HG02571 (cell line): ENCODE results near the gene MUC21.
"Not testable (repeated sequence)": the region's sequence is repeated elsewhere in the genome, so short reads cannot be mapped to it uniquely, and the experiment has no call there.

Experiments
- ATAC-seq: cut with Tn5 transposase; IDR thresholded peaks from one replicate; pipeline ENCODE4 v1.9.1; 2021; ENCODE audit warnings: mild to moderate bottlenecking, moderate library complexity; ENCODE audit not compliant: unreplicated experiment

MUC21 gene

GRCh38 chr6:31005249-31006020 lies 21.9 kb downstream of the MUC21 start:
- ATAC-seq = no peak

- no peak for ATAC-seq
Observed at GRCh38 chr6:31007694-31008093, 24.2 kb downstream of the MUC21 start.

- no peak for ATAC-seq
Observed at GRCh38 chr6:31008165-31008564, 24.6 kb downstream of the MUC21 start.

GRCh38 chr6:31009731-31010130 lies 26.2 kb downstream of the MUC21 start:
- no peak for ATAC-seq

- no peak for ATAC-seq
Observed at GRCh38 chr6:31010393-31011060, 27.0 kb downstream of the MUC21 start, which contains the start of gene MUC22. Gene MUC22 (plus strand): TSS chr6:31010474. CDS start chr6:31010707, 233 bp downstream.

GRCh38 chr6:31011153-31011552 lies 27.6 kb downstream of the MUC21 start:
- ATAC-seq = no peak

- no peak for ATAC-seq
Observed at GRCh38 chr6:31016659-31017299, 33.3 kb downstream of the MUC21 start.

- not testable (repeated sequence) for ATAC-seq
Observed at GRCh38 chr6:31017436-31017835, 33.9 kb downstream of the MUC21 start.

GRCh38 chr6:31020057-31020456 lies 36.5 kb downstream of the MUC21 start:
- ATAC-seq = no peak

- not testable (repeated sequence) for ATAC-seq
Observed at GRCh38 chr6:31020631-31021255, 37.2 kb downstream of the MUC21 start.

GRCh38 chr6:31021705-31022531 lies 38.4 kb downstream of the MUC21 start:
- ATAC-seq = not testable (repeated sequence)

GRCh38 chr6:31025595-31025994 lies 42.1 kb downstream of the MUC21 start:
- ATAC-seq = no peak

- no peak for ATAC-seq
Observed at GRCh38 chr6:31031095-31031494, 47.6 kb downstream of the MUC21 start.

- ATAC-seq = no peak
Observed at GRCh38 chr6:31033075-31033474, 49.6 kb downstream of the MUC21 start.

- ATAC-seq = no peak
Observed at GRCh38 chr6:31035862-31036497, 52.5 kb downstream of the MUC21 start.

GRCh38 chr6:31037169-31037568 lies 53.7 kb downstream of the MUC21 start:
- ATAC-seq = no peak

GRCh38 chr6:31037682-31038081 lies 54.2 kb downstream of the MUC21 start:
- no peak for ATAC-seq

GRCh38 chr6:31038559-31038958 lies 55.0 kb downstream of the MUC21 start:
- ATAC-seq = no peak
